K562 (cell line): ENCODE results near the gene MYLK3. TPM values are rescaled to one million over a fixed set of nuclear protein-coding genes. Genes with fewer than 3 reads are reported as not detected.

Experiments used
- ATAC-seq: fragments of 200-7000 bp; cut with Tn5 transposase; 3 replicates; pipeline ENCODE4 v1.9.1; 2020; ENCODE audit warnings: moderate library complexity
- BruUV-seq: library from RNA; stranded (reverse); fragments of 400-500 nt; replicated peaks from 2 replicates; lab custom pipeline; 2021; lab: Mats Ljungman, UMichigan
- CTCF ChIA-PET: fragments of 300-600 bp; formaldehyde crosslinking; extraction: SDS; loops from one replicate; lab custom pipeline; 2021; ENCODE audit warnings: low intra/inter-chr PET ratio; lab: Yijun Ruan, JAX
- POLR2A ChIA-PET: fragments of 300-600, 350-650 bp; sonication (Branson Sonifier 250); formaldehyde crosslinking; extraction: SDS; loops from one replicate; lab custom pipeline; 2021; ENCODE audit warnings: antibody characterized with exemption, inconsistent platforms; lab: Yijun Ruan, JAX
- DNase-seq, 4 experiments: peaks; one replicate each; pipeline versions ENCODE4 v3.0.0 to v3.0.0-alpha.2; 2011 to 2018; ENCODE audit warnings: low spot score in 3 of 4, mixed read lengths in 3 of 4; ENCODE audit errors: extremely low read depth in 1 of 4
- FAIRE-seq: peaks from 2 replicates; lab custom pipeline; 2011; peaks lifted over from hg19 to GRCh38; lab: Jason Lieb, UNC
- H2AFZ ChIP-seq: 2 replicates; pipeline ENCODE4 v1.6.0; 2011; ENCODE audit warnings: low read depth, low read length, control low read depth, inconsistent platforms
- H3K27ac ChIP-seq: fragments of 200-600 bp; 3 replicates; pipeline ENCODE4 v1.8.0; 2011; ENCODE audit warnings: low read depth, mild to moderate bottlenecking, control low read depth, inconsistent platforms, low read length, moderate library complexity, mixed read lengths; ENCODE audit errors: extremely low read depth
- H3K27me3 ChIP-seq, 2 experiments: fragments of 300-600 bp in 1 of 2; 2 replicates in 1 of 2; 3 replicates in 1 of 2; pipeline versions ENCODE4 v1.6.0 to v1.8.0; 2011; ENCODE audit warnings: inconsistent platforms in 2 of 2, low read length in 2 of 2, mild to moderate bottlenecking in 1 of 2, mixed read lengths in 1 of 2, moderate library complexity in 1 of 2; ENCODE audit not compliant: control insufficient read depth in 2 of 2, insufficient read depth in 2 of 2
- H3K36me3 ChIP-seq: fragments of 300-600 bp; 3 replicates; pipeline ENCODE4 v1.8.0; 2011; ENCODE audit warnings: mild to moderate bottlenecking, low read length, inconsistent platforms; ENCODE audit not compliant: control insufficient read depth, insufficient read depth
- H3K4me1 ChIP-seq, 2 experiments: fragments of 200-600 bp in 1 of 2; replicated peaks in 1 of 2; 2 replicates in 1 of 2; 3 replicates in 1 of 2; pipeline versions ENCODE4 v1.5.1 to v1.8.0; 2011; ENCODE audit warnings: inconsistent platforms in 2 of 2, low read length in 2 of 2, mild to moderate bottlenecking in 1 of 2, mixed read lengths in 1 of 2, moderate library complexity in 1 of 2; ENCODE audit not compliant: control insufficient read depth in 2 of 2, insufficient read depth in 2 of 2
- H3K4me2 ChIP-seq: 2 replicates; pipeline ENCODE4 v1.6.1; 2011; ENCODE audit warnings: low read length, control low read depth, inconsistent platforms, mixed read lengths; ENCODE audit not compliant: insufficient read depth
- H3K4me3 ChIP-seq: fragments of 200-600 bp; sonication (generic), shearing (Covaris generic); 2 replicates; pipeline ENCODE4 v1.5.1; 2016; ENCODE audit warnings: control low read depth, inconsistent platforms
- H3K79me2 ChIP-seq: fragments of 200-600 bp; 3 replicates; pipeline ENCODE4 v1.8.0; 2011; ENCODE audit warnings: low read length, inconsistent platforms; ENCODE audit not compliant: control insufficient read depth, insufficient read depth
- H3K9ac ChIP-seq, 2 experiments: 2 replicates each; pipeline versions ENCODE4 v1.6.0 to v1.6.1; 2011; ENCODE audit warnings: low read depth in 2 of 2, low read length in 2 of 2, control low read depth in 1 of 2, inconsistent platforms in 1 of 2, mild to moderate bottlenecking in 1 of 2, mixed read lengths in 1 of 2; ENCODE audit not compliant: insufficient read depth in 1 of 2
- H3K9me1 ChIP-seq: one replicate; pipeline ENCODE4 v1.6.0; 2011; ENCODE audit warnings: inconsistent platforms, mild to moderate bottlenecking, low read length, moderate library complexity; ENCODE audit not compliant: control insufficient read depth, insufficient read depth
- H3K9me3 ChIP-seq: replicated peaks from 2 replicates; pipeline ENCODE4 v1.5.1; 2011; ENCODE audit warnings: low read depth, low read length, inconsistent platforms; ENCODE audit not compliant: control insufficient read depth, insufficient read depth
- H4K20me1 ChIP-seq: replicated peaks from 2 replicates; pipeline ENCODE4 v1.6.1; 2011; ENCODE audit warnings: low read length, inconsistent platforms, mixed read lengths; ENCODE audit not compliant: control insufficient read depth, insufficient read depth
- KLF6 ChIP-seq: fragments of 250-450 bp; sonication (Bioruptor Pico); IDR thresholded peaks from 2 replicates; pipeline ENCODE4 v1.4.0; 2020; ENCODE audit warnings: mild to moderate bottlenecking, moderate library complexity, borderline replicate concordance
- NFRKB ChIP-seq: fragments of 450-650 bp; IDR thresholded peaks from 2 replicates; pipeline ENCODE4 v1.6.1; 2016; ENCODE audit warnings: low read depth
- ZC3H8 ChIP-seq: fragments of 450-650 bp; IDR thresholded peaks from 2 replicates; pipeline ENCODE4 v1.6.1; 2017
- WGBS: fragments of 100-300 bp; shearing (Covaris generic); methylation state at CpG from one replicate; pipeline ENCODE4 v1.1.6; 2016; ENCODE audit warnings: low coverage, mixed read lengths; ENCODE audit not compliant: insufficient coverage; ENCODE audit errors: missing lambda C conversion rate; 5-methylcytosine and 5-hydroxymethylcytosine counted together
- in situ Hi-C: fragments of 300-500 bp; cut with MboI; formaldehyde crosslinking; loops from 4 replicates; pipeline ENCODE4 v1.15.0; 2018; ENCODE audit warnings: inconsistent platforms, mixed read lengths
- intact Hi-C: fragments of 100-400 bp; cut with micrococcal nuclease; formaldehyde crosslinking; loops from 2 replicates; pipeline ENCODE4 v1.14.2; 2022
- polyA plus RNA-seq, 8 experiments: library from polyadenylated mRNA; depleted of rRNA in 4 of 8; stranded (reverse) in 5 of 8; unstranded in 3 of 8; fragments of >200 nt; fragmentation: Nextera tagmentation in 2 of 8; fragmentation: Illumina TruSeq in 1 of 8; extraction: Ambion mirVana in 2 of 8; extraction: Trizol in 1 of 8; gene quantifications; 2 replicates each; pipeline versions ENCODE4 v1.2.1 to v1.2.3, GENCODE V29; 2011 to 2014; ENCODE audit warnings: inconsistent platforms in 1 of 8, missing spikeins in 1 of 8
- total RNA-seq, 7 experiments: library from RNA; depleted of rRNA in 6 of 7; stranded (reverse); fragments of >200 nt in 6 of 7; fragmentation: Illumina TruSeq in 2 of 7; extraction: Trizol in 2 of 7; gene quantifications; 2 replicates each; pipeline versions ENCODE4 v1.2.1 to v1.2.3, GENCODE V29; 2011 to 2021; ENCODE audit warnings: low replicate concordance in 1 of 7
- TF ChIP-seq, protein P1 (sequence below): fragments of 150-350 bp; conservative IDR thresholded peaks from 2 replicates; pipeline ENCODE4 v1.6.1; 2014; ENCODE audit warnings: low read length
- TF ChIP-seq, protein P2 (sequence below), 2 experiments: fragments of 450-650 bp in 1 of 2; sonication (generic) in 1 of 2; formaldehyde crosslinking in 1 of 2; IDR thresholded peaks in 1 of 2; conservative IDR thresholded peaks in 1 of 2; 2 replicates each; pipeline versions ENCODE4 v1.6.1 to v1.8.1; 2016 to 2023; ENCODE audit warnings: mild to moderate bottlenecking in 2 of 2, moderate library complexity in 2 of 2, inconsistent platforms in 1 of 2, missing genetic modification reagents in 1 of 2
- TF ChIP-seq, protein P3 (sequence below): fragments of 250-450 bp; sonication (Bioruptor Pico); IDR thresholded peaks from 2 replicates; pipeline ENCODE4 v1.5.0; 2020; ENCODE audit warnings: mild to moderate bottlenecking

MYLK3 gene
- total and polyA plus RNA-seq, 9 of the 15 experiments (the other 6 are each of a cell fraction or from before 2014, with no cell fraction given) = 0.69 to 10.7 (median 4.7) TPM

GRCh38 chr16:46746821-46747776, 1.0 kb downstream of the MYLK3 start:
- Histone ChIP-seq H3K27me3 (no peaks in the 10 kb centered on the region), H3K4me1 (peaks cover 30 to 46% of the 10 kb centered on the region in 2 experiments), H4K20me1 (no peaks in the 10 kb centered on the region), H3K4me3 (no peak overlapping the region), H3K36me3 (no peaks in the 10 kb centered on the region), H3K4me2 (no peak overlapping the region), H3K9me3 (no peaks in the 10 kb centered on the region), H3K79me2 (peaks cover 30% of the 10 kb centered on the region), H3K9me1 (no peaks in the 10 kb centered on the region), H2AFZ (0 out of 2 replicates have a peak overlapping the region, but pooled peaks have one; percentile 91), H3K27ac (no peak overlapping the region), H3K9ac (peak overlapping the region in 1 of 2 experiments; percentile 87; a peak in 2 of 4 replicates)
- intact Hi-C loops (no loop called here), in situ Hi-C loops (no loop called here)
- no peak for ATAC-seq
- peak in 1 of 4 experiments; percentile 8 for DNase-seq
- BruUV-seq = no TSS peak
- CTCF ChIA-PET = no interaction called here
- TF ChIP-seq, protein P1, sequence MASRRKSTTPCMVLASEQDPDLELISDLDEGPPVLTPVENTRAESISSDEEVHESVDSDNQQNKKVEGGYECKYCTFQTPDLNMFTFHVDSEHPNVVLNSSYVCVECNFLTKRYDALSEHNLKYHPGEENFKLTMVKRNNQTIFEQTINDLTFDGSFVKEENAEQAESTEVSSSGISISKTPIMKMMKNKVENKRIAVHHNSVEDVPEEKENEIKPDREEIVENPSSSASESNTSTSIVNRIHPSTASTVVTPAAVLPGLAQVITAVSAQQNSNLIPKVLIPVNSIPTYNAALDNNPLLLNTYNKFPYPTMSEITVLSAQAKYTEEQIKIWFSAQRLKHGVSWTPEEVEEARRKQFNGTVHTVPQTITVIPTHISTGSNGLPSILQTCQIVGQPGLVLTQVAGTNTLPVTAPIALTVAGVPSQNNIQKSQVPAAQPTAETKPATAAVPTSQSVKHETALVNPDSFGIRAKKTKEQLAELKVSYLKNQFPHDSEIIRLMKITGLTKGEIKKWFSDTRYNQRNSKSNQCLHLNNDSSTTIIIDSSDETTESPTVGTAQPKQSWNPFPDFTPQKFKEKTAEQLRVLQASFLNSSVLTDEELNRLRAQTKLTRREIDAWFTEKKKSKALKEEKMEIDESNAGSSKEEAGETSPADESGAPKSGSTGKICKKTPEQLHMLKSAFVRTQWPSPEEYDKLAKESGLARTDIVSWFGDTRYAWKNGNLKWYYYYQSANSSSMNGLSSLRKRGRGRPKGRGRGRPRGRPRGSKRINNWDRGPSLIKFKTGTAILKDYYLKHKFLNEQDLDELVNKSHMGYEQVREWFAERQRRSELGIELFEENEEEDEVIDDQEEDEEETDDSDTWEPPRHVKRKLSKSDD = no peak
- TF ChIP-seq, protein P2, sequence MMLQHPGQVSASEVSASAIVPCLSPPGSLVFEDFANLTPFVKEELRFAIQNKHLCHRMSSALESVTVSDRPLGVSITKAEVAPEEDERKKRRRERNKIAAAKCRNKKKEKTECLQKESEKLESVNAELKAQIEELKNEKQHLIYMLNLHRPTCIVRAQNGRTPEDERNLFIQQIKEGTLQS (IDR thresholded peaks at IDR 0.05) = 0 out of 2 replicates have a peak, but pooled peaks have one; percentile 7
- TF ChIP-seq, protein P2 (CRISPR knock-in tag; conservative IDR thresholded peaks at IDR 0.05) = no peak
- TF ChIP-seq, protein P3, sequence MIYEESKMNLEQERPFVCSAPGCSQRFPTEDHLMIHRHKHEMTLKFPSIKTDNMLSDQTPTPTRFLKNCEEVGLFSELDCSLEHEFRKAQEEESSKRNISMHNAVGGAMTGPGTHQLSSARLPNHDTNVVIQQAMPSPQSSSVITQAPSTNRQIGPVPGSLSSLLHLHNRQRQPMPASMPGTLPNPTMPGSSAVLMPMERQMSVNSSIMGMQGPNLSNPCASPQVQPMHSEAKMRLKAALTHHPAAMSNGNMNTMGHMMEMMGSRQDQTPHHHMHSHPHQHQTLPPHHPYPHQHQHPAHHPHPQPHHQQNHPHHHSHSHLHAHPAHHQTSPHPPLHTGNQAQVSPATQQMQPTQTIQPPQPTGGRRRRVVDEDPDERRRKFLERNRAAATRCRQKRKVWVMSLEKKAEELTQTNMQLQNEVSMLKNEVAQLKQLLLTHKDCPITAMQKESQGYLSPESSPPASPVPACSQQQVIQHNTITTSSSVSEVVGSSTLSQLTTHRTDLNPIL (CRISPR knock-in tag) = no peak
- TF ChIP-seq NFRKB = no peak
- TF ChIP-seq KLF6 (CRISPR knock-in tag) = no peak
- TF ChIP-seq ZC3H8 = no peak
- FAIRE-seq = no peak
- 80% methylated on average over 10 of the region's 15 CpGs for WGBS
- POLR2A ChIA-PET = interaction anchor here (0.5 to 2.0 kb wide), 3 partner anchors 43 to 141 kb away, joined by 3 to 5 read pairs (median 3); no protein-coding TSS in a partner anchor
